Hindlimb muscle (tissue), 1 donor: ENCODE results near the gene PPP1R9B. TPM values are rescaled to one million over a fixed set of nuclear protein-coding genes. Genes with fewer than 3 reads are reported as not detected.

Experiments used
- DNase-seq: peaks from one replicate; pipeline ENCODE4 v3.0.0-alpha.2; 2013
- polyA plus RNA-seq: library from polyadenylated mRNA; unstranded; fragments of 120-200 nt; gene quantifications from one replicate; pipeline ENCODE4 v1.2.1, GENCODE V29; 2013; ENCODE audit not compliant: insufficient read length

The PPP1R9B gene
- polyA plus RNA-seq, 1 donor, result 41.1 TPM

DNA sequence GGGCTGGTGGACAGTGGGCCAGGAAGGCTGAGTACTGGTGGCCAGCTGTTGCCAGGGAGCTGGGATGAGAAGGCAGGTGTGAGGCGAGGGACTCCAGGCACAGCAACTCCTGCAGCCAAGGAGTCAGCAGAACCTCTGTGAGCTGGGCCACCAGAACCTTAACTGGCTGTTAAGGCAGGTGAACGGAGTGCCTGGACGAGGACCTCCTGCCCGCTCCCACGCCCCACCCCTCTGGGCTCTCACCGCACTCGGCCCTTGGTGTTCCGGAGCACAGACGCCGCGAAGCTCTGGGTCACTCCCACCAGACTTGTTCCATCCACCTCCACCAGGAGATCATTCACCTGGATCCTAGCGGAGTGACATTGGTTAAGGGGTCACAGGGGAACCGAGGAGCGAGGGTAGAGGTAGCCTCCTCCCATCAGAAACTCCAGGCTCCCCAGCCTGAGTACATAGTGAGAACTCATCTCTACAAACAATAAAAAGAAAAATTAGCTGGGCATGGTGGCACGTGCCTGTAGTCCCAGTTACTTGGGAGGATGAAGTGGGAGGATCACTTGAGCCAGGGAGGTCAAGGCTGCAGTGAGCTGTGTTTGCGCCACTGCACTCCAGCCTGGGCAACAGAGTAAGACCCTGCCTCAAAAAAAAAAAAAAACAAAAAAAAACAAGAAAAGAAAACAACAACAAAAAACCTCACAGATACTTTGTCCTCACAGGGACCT is 9.3 kb downstream of the PPP1R9B start:
- no peak for DNase-seq

DNA sequence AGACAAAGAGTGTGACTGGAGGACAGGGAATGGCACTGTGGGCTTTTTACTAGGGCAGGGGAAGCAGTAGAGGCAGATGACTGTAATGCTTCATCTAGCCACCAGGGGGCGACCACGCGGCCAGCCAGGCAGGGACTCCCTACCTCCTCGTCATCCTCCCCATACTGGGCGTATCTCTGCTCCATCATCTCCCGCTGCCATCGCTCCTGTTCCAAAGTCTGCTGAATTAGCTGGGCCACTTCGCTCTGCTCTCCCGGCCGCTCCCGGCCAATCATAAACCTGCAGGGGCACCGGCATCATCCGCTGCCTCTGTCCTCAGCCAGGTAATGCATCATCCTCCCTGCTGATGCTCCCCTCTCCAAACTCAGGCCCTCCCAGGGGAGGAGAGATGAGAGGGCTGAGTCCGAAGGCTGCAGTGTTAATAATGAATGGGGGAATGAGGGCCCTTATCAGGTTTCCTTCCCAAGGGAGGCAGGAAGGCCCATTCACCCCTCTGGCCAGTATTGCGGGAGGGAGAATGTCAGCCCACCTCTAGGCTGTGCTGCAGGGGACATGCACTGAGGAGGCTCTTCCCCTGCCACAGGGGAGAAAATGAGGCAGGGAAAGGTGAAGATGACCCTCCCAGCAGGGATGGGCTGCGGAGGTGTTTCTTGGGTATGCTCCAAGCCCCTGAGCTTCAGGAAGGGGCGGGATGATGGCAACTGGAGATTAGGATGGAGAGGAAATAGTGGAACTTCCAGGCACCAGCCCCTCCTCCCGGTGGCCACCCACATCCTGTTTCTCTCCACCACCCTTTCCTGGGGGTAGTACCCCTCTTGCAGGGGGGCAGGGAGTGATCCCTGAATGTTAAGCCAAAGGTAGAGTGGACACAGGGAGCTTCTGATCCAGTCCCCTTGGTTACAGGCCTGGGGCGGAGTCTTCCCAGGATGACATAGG is 10.3 kb downstream of the PPP1R9B start:
- DNase-seq, result peak; percentile 72

- DNase-seq, result no peak
Measured at GRCh38 chr17:50139185-50139783, 11.2 kb downstream of the PPP1R9B start.

GRCh38 chr17:50137042-50137441 is 13.4 kb downstream of the PPP1R9B start:
- no peak for DNase-seq

GRCh38 chr17:50136096-50136687 is 14.3 kb downstream of the PPP1R9B start:
- DNase-seq, result no peak

DNA sequence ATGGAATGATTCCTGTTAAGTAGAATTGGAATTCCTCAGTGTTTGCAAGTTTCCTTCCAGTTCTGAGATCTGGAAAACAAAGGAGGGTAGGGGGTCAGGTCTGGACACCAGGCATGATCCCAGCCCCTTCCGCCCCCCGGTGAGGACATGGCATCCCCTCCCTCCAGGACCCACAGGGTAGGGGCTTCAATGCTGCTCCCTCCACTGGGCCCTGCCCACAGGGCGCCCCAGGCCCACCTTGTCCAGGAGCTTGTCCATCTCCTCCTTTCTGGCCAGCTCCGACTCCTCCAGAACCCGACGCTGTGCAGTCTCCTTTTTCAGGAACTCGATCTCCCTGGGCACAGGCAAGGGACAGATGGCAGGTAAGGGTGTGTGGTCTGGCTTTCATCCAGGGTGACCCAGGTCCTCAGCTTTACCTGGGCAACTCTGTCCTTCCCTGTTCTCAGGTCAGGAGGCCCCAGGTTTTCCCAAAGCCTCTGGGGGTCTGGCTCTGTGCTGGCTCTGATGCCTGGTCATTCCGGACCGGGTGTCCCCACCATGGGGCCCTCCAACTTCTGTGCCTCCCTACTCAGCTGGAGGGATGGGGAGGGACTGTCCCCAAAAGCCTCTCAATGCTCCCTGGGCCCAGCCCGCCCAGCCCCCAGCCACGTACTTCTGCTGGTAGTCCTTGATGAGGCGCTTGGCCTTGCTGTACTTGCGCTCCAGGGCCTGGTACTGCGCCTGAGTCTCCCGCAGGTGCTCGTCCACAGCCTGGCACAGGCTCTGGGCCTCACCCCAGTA is 15.0 kb downstream of the PPP1R9B start:
- no peak for DNase-seq

- no peak for DNase-seq
Measured at GRCh38 chr17:50134206-50135110, 16.0 kb downstream of the PPP1R9B start.

DNA sequence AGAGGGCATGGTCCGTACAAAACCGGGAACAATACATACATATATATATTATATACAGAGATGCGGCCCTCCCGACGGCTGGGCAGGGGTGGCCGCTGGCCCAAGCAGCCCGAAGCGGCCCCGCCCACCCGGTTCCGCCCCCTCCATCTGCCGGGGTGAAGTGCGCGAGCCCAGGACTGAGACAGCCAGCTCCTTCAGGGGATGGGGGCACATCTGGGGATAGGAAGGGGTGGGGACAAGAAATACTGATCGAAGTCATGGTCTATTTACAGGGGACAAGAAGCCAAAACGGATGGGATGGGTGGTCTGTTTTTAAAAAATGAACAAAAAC is 16.7 kb downstream of the PPP1R9B start:
- no peak for DNase-seq

DNA sequence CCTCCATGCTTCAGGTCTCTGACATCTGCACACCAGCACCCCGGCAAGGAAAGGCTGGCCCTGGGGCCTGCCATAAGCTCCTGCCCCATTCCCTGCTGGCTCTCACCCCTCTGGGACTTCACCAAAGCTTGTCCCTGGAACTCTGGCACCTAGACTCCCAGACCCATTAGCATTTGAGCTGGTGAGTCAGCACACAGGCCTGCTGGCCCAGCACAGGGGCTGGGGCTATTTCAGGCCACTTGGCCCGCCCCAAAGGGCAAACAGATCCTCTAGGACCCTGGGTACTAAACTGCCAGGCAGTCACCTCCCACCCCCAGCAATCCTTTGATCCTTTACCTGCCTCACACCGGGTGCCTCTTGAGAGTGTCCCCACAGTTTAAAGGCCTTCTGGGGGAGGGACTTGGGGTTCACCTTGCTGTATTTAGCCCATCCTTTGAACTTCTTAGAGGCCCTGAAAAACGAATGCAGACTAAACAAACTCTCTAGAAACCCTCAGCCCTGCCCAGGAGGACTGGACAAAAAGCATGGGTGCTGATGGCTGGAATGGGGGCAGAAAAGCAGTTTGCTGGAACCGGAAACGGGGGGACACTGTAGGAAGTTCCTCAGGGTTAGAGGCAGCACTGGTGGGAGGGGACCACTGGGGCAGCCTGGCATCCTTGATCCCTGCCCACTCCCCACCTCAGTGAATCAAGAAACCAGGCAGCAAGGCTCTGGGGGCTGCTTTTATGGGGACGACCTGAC is 17.3 kb downstream of the PPP1R9B start:
- no peak for DNase-seq

DNA sequence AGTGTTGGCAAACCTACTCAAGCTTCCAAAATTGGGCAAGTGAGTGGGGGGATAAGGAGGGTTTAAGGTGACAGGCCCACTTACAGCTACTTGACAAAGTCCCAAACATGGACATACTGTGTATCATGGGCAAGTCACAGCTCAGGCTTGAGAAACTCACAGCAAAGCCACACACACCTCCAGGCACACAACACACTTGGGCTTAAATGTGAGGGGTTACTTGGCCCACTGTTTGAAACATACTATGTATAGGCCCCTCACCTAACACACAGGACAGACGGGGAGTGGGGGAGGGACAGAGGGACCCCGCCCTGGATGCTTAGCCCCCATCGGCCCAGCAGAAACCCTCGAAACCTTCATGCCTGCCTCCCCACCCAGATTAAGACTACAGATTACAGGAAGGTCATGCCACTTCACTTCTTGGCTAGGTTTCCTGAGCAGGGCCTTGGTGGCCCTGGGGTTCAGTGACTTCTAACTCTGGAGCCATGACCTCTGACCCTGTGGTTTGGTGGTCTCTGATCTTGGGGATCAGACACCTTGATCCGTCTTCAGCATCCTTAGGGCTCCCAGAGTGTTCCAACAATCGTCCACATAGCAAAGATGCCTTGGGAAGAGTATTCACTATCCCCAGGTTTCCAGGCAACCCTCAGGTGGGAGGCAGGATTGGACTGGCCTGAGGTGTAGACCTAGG is 18.2 kb downstream of the PPP1R9B start:
- DNase-seq, result no peak

GRCh38 chr17:50130559-50131305 is 19.7 kb downstream of the PPP1R9B start:
- DNase-seq, result no peak

DNA sequence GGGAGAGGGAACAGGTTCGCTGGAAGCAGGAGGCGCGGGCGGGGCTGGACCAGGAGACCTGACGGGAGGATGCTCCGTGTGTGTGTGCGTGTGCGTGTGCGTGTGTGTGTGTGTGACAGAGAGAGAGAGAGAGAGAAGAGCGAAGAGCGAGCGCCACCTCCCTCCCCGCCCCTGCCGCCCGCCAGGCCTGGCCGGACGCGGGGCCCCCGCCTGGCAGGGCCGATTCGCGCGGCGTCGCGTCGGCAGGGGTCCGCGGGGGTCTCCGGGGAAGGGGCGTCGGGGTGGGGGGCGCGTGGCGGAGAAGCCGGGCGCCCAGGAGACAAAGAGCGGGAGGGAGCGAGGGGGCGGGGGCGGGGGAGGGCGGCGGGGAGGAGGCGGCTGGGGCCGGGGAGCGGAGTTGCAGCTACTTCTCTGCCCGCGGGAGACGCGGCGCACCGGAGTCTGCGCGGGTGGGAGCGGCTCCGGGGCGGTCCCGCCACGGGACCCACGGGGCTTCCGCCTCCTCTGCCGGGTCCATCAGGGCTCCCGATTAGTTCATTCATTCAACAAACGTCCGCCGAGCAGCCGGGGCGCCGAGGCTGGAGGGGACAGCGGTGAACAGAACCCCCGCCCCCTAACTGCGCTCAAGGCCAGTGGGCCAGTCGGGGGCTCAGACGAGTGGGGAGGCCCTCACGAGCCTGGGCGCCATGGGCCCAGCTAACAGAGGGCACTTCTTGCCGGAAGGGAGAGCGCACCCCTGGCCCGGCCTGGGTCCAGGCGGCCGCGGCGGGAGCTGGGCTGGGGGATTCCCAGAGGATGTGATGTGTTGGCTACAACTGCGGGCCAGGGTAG is 20.5 kb downstream of the PPP1R9B start, which contains the start of gene SAMD14:
Gene SAMD14 (minus strand): TSS at position 433 of the 831 bp plus-strand sequence. CDS start 5,201 bp downstream, outside the sequence.
- DNase-seq, result no peak

- no peak for DNase-seq
Measured at GRCh38 chr17:50129353-50129727, 21.1 kb downstream of the PPP1R9B start.

GRCh38 chr17:50128441-50129352 is 21.8 kb downstream of the PPP1R9B start:
- no peak for DNase-seq

GRCh38 chr17:50127697-50128361 is 22.6 kb downstream of the PPP1R9B start:
- DNase-seq, result no peak

- no peak for DNase-seq
Measured at GRCh38 chr17:50125420-50125997, 25.0 kb downstream of the PPP1R9B start.
